ENCODE results near the gene NPW.

NPW gene

GRCh38 chr16:2054543-2055245 is 35.1 kb downstream of the NPW start:
- DNase-seq = peak; percentile 91 to 92

GRCh38 chr16:2056077-2056476 is 36.5 kb downstream of the NPW start:
- peak in 1 of 2 experiments; percentile 84 for DNase-seq

- DNase-seq = no peak
These were observed 37.3 kb downstream of the NPW start for GRCh38 chr16:2056681-2057407.

GRCh38 chr16:2057438-2057837 is 37.9 kb downstream of the NPW start:
- no peak for DNase-seq

- no peak for DNase-seq
These were observed 38.8 kb downstream of the NPW start for GRCh38 chr16:2058420-2058819.

- DNase-seq = peak; percentile 56 to 68
These were observed 39.3 kb downstream of the NPW start for GRCh38 chr16:2058872-2059271.

- DNase-seq = no peak
These were observed 40.8 kb downstream of the NPW start for GRCh38 chr16:2060346-2060745.

GRCh38 chr16:2061023-2061422 is 41.4 kb downstream of the NPW start:
- no peak for DNase-seq

- DNase-seq = no peak
These were observed 41.9 kb downstream of the NPW start for GRCh38 chr16:2061526-2061925.

- no peak for DNase-seq
These were observed 43.2 kb downstream of the NPW start for GRCh38 chr16:2062801-2063200.

GRCh38 chr16:2063861-2064260 is 44.3 kb downstream of the NPW start:
- DNase-seq = no peak

GRCh38 chr16:2064368-2064945 is 44.9 kb downstream of the NPW start:
- DNase-seq = no peak

- no peak for DNase-seq
These were observed 46.6 kb downstream of the NPW start for GRCh38 chr16:2066139-2066538.

Measured in NCI-H187 (cell line).